GM18505 (cell line): ENCODE measurements around the gene CST3.
"Not testable (repeated sequence)": the region's sequence is repeated elsewhere in the genome, so short reads cannot be mapped to it uniquely, and the experiment has no call there.

ENCODE experiments used
- ATAC-seq: cut with Tn5 transposase; IDR thresholded peaks from one replicate; pipeline ENCODE4 v1.9.1; 2021; ENCODE audit not compliant: unreplicated experiment
- POLR2A ChIP-seq: IDR thresholded peaks from 4 replicates; pipeline ENCODE4 v1.6.1; 2011; ENCODE audit warnings: borderline replicate concordance; ENCODE audit not compliant: insufficient read depth, insufficient read length; ENCODE audit errors: extremely low read depth

The CST3 gene

GRCh38 chr20:23623666-23624323, 14.0 kb downstream of the CST3 start:
- ATAC-seq, result no peak
- no peak for TF ChIP-seq POLR2A

- peak; percentile 71 for ATAC-seq
- TF ChIP-seq POLR2A, result no peak
Measured at GRCh38 chr20:23622839-23623343, 14.9 kb downstream of the CST3 start.

- ATAC-seq, result not testable (repeated sequence)
Measured at GRCh38 chr20:23622401-23622800, 15.4 kb downstream of the CST3 start.

- not testable (repeated sequence) for ATAC-seq
Measured at GRCh38 chr20:23620670-23621386, 16.9 kb downstream of the CST3 start.

DNA sequence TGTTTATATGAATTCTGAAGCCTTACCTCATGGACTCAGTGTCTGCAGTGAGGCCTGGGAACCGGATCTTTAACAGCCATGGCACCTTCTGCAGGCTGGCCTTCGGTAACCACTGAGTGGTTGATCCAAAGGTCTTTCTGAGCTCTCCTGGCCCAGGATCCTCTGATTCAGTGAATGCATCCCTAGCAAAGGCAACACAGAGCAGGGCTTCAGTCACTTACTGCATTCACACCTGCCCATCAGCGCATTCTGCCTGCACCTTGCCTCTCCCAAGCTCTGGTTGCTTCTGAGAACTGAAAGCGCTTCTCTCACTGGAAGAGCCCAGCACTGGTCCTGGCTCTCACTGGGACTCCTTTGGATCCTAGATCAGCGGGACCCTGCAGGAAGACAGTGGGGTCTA, 23.6 kb downstream of the CST3 start:
- ATAC-seq, result no peak
- no peak for TF ChIP-seq POLR2A

DNA sequence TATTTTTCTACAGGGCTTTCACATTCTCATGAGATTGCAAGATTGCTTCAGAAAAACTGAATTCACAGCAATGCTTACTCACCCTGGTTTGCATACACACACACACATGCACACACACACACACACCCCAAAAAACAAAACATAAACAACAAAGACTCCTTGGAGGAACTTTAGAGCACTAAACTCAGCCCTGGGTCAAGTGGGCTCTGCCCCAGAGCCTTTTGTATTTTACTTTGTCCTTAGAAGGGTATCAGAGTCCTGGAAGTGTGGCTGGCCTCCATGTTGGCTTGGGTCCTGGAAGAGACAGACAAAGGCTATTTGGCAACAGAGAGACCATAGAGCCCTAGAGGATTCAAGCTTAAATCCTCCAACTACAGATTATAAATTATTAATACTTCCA, 24.1 kb downstream of the CST3 start:
- no peak for TF ChIP-seq POLR2A

DNA sequence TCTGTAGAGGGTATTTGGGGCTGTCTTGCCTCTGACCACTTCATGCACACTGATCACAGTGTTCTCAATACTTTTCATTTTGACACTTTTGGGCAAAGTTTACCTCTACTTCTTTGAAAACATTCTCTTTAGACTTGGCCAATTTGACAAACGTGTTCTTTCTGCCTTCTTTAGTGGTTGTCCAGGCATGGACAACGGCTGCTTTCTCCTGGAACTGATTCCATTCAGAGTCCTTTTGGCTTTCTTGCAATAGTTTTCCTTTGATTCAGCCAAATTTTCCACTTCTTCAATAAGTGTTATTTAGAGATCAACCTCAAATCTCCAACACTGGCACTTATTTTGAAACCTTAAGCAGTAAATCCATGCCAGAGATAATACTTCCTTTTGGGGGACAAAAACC, 25.4 kb downstream of the CST3 start:
- TF ChIP-seq POLR2A, result no peak
- ATAC-seq, result no peak

More for the DNA sequence above, 24.1 kb downstream of the CST3 start:
- no peak for ATAC-seq

DNA sequence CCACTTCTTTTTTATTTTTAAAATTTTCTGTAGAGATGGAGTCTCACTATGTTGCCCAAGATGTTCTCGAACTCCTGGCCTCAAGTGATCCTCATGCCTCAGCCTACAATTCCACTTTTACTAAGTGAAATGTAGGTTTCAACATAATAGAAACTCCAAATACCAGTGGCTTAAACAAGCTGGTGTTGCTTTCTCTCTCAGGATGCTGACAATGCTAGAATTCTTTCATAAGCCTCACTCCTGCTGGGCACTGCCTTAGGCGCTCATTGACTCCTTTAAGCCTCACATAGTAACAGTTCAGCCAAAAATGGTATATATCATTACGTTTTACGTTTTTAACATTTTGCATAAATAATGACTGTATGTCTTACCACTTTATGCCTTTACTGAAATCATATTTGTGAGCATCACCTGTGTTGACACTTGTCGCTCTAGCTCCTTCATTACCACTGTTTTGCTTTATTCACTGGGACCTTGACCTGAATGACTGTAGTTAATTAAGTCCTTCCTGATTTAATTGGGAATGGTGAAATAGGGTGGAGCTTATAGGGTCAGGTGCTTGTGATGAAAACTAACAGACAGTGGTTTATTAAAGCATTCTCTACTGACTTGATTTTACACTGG, 28.2 kb downstream of the CST3 start:
- no peak for ATAC-seq
- TF ChIP-seq POLR2A, result no peak

GRCh38 chr20:23608251-23608846, 29.4 kb downstream of the CST3 start:
- ATAC-seq, result no peak
- no peak for TF ChIP-seq POLR2A

GRCh38 chr20:23607497-23608245, 30.1 kb downstream of the CST3 start:
- no peak for TF ChIP-seq POLR2A
- no peak for ATAC-seq

- no peak for TF ChIP-seq POLR2A
- peak; percentile 87 for ATAC-seq
Measured at GRCh38 chr20:23606652-23607049, 31.1 kb downstream of the CST3 start.

- ATAC-seq, result no peak
- no peak for TF ChIP-seq POLR2A
Measured at GRCh38 chr20:23605867-23606651, 31.7 kb downstream of the CST3 start, which contains the start of gene CST9. TSS of gene CST9 (minus strand) at chr20:23605917. CDS start at chr20:23605864, 53 bp downstream.

DNA sequence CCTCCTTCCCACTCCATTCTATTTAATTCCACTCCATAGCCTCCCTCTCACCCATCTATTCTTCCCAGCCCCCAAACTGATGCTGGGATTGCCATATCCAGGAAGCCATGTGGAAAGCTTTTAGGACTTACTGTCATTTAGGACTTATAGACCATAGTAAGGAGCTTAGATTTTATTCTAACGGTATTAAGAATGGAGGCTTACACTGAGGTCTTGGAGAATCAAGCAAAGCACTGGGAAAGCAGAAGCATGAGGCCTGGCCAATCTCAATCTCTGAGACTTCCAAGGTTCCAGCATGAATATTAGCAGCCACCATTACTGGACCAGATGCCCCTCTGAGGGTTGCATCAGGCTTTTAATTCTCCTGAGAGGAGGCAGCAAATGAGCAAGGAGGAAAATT, 33.4 kb downstream of the CST3 start:
- TF ChIP-seq POLR2A, result no peak
- no peak for ATAC-seq

DNA sequence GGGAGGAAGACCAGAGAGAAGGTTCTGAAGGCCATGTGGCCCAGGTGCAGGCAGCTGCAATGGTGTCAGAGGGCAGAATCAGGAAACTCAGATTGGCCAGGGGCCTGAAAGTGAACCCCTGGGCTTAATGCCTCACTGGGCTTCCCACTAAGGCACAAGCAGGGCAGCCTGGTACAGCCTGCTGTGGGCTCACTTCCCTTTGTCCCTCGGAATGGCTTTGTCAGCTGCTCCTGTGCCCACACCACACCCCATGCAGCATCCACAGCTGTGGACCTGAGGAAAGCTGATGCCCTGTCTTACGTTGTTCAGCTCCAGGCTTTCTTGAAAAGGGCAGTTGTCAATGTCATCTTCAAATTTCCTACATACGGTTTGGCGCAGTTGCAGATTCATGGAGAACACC, 34.4 kb downstream of the CST3 start:
- no peak for TF ChIP-seq POLR2A

More for the DNA sequence above, 34.4 kb downstream of the CST3 start:
- ATAC-seq, result no peak
